Measurements from ENCODE around the gene UBE2L6.

GRCh38 chr11:57610170-57610569 lies 42.7 kb upstream of the UBE2L6 start:
- TF ChIP-seq, protein P1, sequence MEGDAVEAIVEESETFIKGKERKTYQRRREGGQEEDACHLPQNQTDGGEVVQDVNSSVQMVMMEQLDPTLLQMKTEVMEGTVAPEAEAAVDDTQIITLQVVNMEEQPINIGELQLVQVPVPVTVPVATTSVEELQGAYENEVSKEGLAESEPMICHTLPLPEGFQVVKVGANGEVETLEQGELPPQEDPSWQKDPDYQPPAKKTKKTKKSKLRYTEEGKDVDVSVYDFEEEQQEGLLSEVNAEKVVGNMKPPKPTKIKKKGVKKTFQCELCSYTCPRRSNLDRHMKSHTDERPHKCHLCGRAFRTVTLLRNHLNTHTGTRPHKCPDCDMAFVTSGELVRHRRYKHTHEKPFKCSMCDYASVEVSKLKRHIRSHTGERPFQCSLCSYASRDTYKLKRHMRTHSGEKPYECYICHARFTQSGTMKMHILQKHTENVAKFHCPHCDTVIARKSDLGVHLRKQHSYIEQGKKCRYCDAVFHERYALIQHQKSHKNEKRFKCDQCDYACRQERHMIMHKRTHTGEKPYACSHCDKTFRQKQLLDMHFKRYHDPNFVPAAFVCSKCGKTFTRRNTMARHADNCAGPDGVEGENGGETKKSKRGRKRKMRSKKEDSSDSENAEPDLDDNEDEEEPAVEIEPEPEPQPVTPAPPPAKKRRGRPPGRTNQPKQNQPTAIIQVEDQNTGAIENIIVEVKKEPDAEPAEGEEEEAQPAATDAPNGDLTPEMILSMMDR (IDR thresholded peaks at IDR 0.05), result no peak
- TF ChIP-seq POLR2A (IDR thresholded peaks at IDR 0.05), result no peak

Data from uterus (tissue), 2 donors.